ENCODE measurements around the gene TRIP13. TPM values are rescaled to one million over a fixed set of nuclear protein-coding genes. Genes with fewer than 3 reads are reported as not detected.
"Not testable (repeated sequence)": the region's sequence is repeated elsewhere in the genome, so short reads cannot be mapped to it uniquely, and the experiment has no call there.

Gene TRIP13
- total RNA-seq, 1 experiment from 2014 or later = 45.9 TPM

GRCh38 chr5:876398-877365 is 16.0 kb upstream of the TRIP13 start:
- H3K9me3 ChIP-seq (ENCODE audit: control insufficient read depth, insufficient read depth, low read depth, low read length) = no peaks in the 10 kb centered on the region
- peaks cover 13% of the 10 kb centered on the region for H3K36me3 ChIP-seq (ENCODE audit: control insufficient read depth, insufficient read depth, low read length)
- no peak overlapping the region for H3K27ac ChIP-seq (ENCODE audit: low read length)
- no peaks in the 10 kb centered on the region for H3K4me1 ChIP-seq (ENCODE audit: control insufficient read depth, insufficient read depth, low read length)
- ATAC-seq (no peak), DNase-seq (ENCODE audit: low read depth, low spot score) (no peak)
- intact Hi-C loops (cut with micrococcal nuclease; ENCODE audit: unreplicated experiment) (no loop called here), in situ Hi-C loops (cut with HindIII; ENCODE audit: low pct_unique_long_range_greater_than_20kb, low sequenced_read_pairs) (no loop called here)
- ChIA-PET CTCF (no interaction called here), POLR2A (no interaction called here)
- H3K27me3 ChIP-seq (ENCODE audit: control insufficient read depth, insufficient read depth, low read length) = no peaks in the 10 kb centered on the region
- H3K4me3 ChIP-seq (ENCODE audit: low read depth in 2 of 2, low read length in 2 of 2) = no peak overlapping the region
- TF ChIP-seq CTCF (IDR thresholded peaks at IDR 0.05) (no peak), TCF7L2 (IDR thresholded peaks at IDR 0.05; ENCODE audit: low read depth, low read length) (no peak), REST (IDR thresholded peaks at IDR 0.05; ENCODE audit: insufficient read depth in 1 of 2, low read depth in 2 of 2, low read length in 1 of 2) (no peak), POLR2AphosphoS5 (IDR thresholded peaks at IDR 0.05; ENCODE audit: low read depth, low read length) (no peak), SIN3A (IDR thresholded peaks at IDR 0.05; ENCODE audit: borderline replicate concordance, insufficient read depth, low read depth, low read length) (no peak)
- no TSS peak for BruUV-seq (replicated peaks)

DNA sequence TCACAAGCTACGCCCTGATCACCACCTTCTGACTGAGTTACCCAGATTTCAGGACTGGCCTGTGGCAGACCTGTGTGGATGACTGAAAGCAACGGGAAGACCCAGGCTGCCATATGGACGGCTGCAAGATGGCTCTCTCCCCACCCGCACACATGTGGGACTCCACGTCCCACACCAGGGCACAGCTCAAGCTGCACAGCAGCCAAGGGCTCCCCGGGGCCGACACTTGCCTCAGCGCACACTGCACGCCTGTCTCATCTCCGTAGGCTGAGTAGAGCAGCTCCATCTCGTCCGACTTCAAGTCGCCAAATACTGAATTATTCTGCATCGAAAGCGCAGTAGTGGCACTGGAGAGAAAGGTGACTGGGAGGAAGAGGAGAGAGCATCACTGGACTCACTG is 14.6 kb upstream of the TRIP13 start:
- Histone ChIP-seq H3K9me3 (ENCODE audit: control insufficient read depth, insufficient read depth, low read depth, low read length) (no peaks in the 10 kb centered on the region), H3K27ac (ENCODE audit: low read length) (no peak overlapping the region), H3K27me3 (ENCODE audit: control insufficient read depth, insufficient read depth, low read length) (no peaks in the 10 kb centered on the region), H3K4me3 (ENCODE audit: low read depth in 2 of 2, low read length in 2 of 2) (no peak overlapping the region), H3K4me1 (ENCODE audit: control insufficient read depth, insufficient read depth, low read length) (no peaks in the 10 kb centered on the region), H3K36me3 (ENCODE audit: control insufficient read depth, insufficient read depth, low read length) (peaks cover 14% of the 10 kb centered on the region)
- ChIA-PET CTCF (no interaction called here), POLR2A (no interaction called here)
- TF ChIP-seq SIN3A (IDR thresholded peaks at IDR 0.05; ENCODE audit: borderline replicate concordance, insufficient read depth, low read depth, low read length) = no peak
- no peak for TF ChIP-seq REST (IDR thresholded peaks at IDR 0.05; ENCODE audit: insufficient read depth in 1 of 2, low read depth in 2 of 2, low read length in 1 of 2)
- TF ChIP-seq TCF7L2 (IDR thresholded peaks at IDR 0.05; ENCODE audit: low read depth, low read length) = no peak
- TF ChIP-seq POLR2AphosphoS5 (IDR thresholded peaks at IDR 0.05; ENCODE audit: low read depth, low read length) = no peak
- TF ChIP-seq CTCF (IDR thresholded peaks at IDR 0.05) = no peak
- intact Hi-C loops (cut with micrococcal nuclease; ENCODE audit: unreplicated experiment) (no loop called here), in situ Hi-C loops (cut with HindIII; ENCODE audit: low pct_unique_long_range_greater_than_20kb, low sequenced_read_pairs) (no loop called here)
- BruUV-seq (replicated peaks) = no TSS peak
- DNase-seq (ENCODE audit: low read depth, low spot score) (no peak), ATAC-seq (no peak; the same call in 1 of the 2 replicates)

- ATAC-seq = not testable (repeated sequence)
Observed at GRCh38 chr5:878677-879076, 14.0 kb upstream of the TRIP13 start.

More at GRCh38 chr5:878677-879076, 14.0 kb upstream of the TRIP13 start:
- CTCF ChIA-PET; BruUV-seq (replicated peaks); H3K4me3 ChIP-seq (ENCODE audit: low read depth in 2 of 2, low read length in 2 of 2); H3K27ac ChIP-seq (ENCODE audit: low read length); H3K27me3 ChIP-seq (ENCODE audit: control insufficient read depth, insufficient read depth, low read length); intact Hi-C loops (cut with micrococcal nuclease; ENCODE audit: unreplicated experiment); POLR2A ChIA-PET; DNase-seq (ENCODE audit: low read depth, low spot score); H3K4me1 ChIP-seq (ENCODE audit: control insufficient read depth, insufficient read depth, low read length); H3K9me3 ChIP-seq (ENCODE audit: control insufficient read depth, insufficient read depth, low read depth, low read length); in situ Hi-C loops (cut with HindIII; ENCODE audit: low pct_unique_long_range_greater_than_20kb, low sequenced_read_pairs): not testable (repeated sequence)
- H3K36me3 ChIP-seq (ENCODE audit: control insufficient read depth, insufficient read depth, low read length) = peaks cover 14% of the 10 kb centered on the region

Data from Panc1 (cell line).